ENCODE data around the gene SNX27. TPM values are rescaled to one million over a fixed set of nuclear protein-coding genes. Genes with fewer than 3 reads are reported as not detected.

Gene SNX27
- total RNA-seq (24.5 and 24.9 TPM in 2 replicates), polyA plus RNA-seq (7.7 and 8.1 TPM in 2 replicates), polyA minus RNA-seq (27.5 and 29.0 TPM in 2 replicates), Bru-seq, nascent RNA (percentile 70 among the genes with signal in this experiment), BruChase-seq, experiment 1, labeled RNA remaining after a 6-hour chase (percentile 86 among the genes with signal in this experiment), BruChase-seq, experiment 2, labeled RNA remaining after a 2-hour chase (percentile 78 among the genes with signal in this experiment)
- 8.5 and 9.0 TPM in 2 replicates for polyA plus RNA-seq (2011; cell fraction: cytosol; rRNA removed)
- polyA plus RNA-seq (2011; cell fraction: nucleus; rRNA removed) = 14.8 and 16.1 TPM in 2 replicates
- polyA plus RNA-seq (2012) = 4.8 and 5.3 TPM in 2 replicates
- polyA minus RNA-seq (2011; cell fraction: cytosol; rRNA and poly(A)+ RNA removed) = 19.0 TPM
- polyA minus RNA-seq (2011; cell fraction: nucleus; rRNA and poly(A)+ RNA removed) = 18.8 and 24.0 TPM in 2 replicates
- long read RNA-seq, full-length matches to known transcripts = 7 of 15 reads
- long read RNA-seq, partial matches to known transcripts = 0 of 15 reads
- long read RNA-seq, other reads (novel, unspliced or antisense) = 8 of 15 reads

GRCh38 chr1:151611832-151612500 is at the start of gene SNX27:
SNX27 (plus strand) TSS chr1:151612050; CDS start chr1:151612202, 152 bp downstream.
- intact Hi-C loops (cut with micrococcal nuclease) (loop anchor here (2.0 to 5.0 kb wide), 3 partner anchors 69 to 155 kb away; partner anchors contain the start of genes POGZ and TUFT1), dilution Hi-C loops (cut with MboI; ENCODE audit: extremely low pct_ligation_motif_present, low sequenced_read_pairs) (no loop called here)

DNA sequence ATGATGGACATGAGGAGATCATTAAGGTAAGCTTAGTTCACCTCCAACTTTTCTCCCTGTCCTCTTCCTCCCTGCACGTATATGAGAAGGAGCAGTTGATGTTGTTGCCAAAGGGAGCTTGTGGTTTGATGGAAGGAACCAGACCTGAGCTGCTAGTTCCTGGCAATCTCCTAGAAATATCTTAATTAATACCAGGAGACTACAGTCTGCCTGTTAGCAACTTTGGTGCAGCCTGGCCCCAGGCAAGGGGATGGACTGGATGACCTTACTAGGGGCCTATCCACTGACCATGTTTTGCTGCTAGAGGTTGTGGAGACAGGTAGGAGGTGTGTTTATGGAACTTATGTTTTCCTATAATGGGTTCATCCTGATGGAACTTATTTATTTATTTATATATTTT is 49.2 kb upstream of the SNX27 start:
- no peaks in the 10 kb centered on the region for H3K27me3 ChIP-seq (ENCODE audit: control insufficient read depth in 2 of 2, insufficient read depth in 2 of 2, low read length in 2 of 2)
- FAIRE-seq (no peak), DNase-seq (ENCODE audit: low read depth, low spot score) (no peak)
- no peaks in the 10 kb centered on the region for H3K4me1 ChIP-seq (ENCODE audit: control insufficient read depth, extremely low read depth, insufficient read depth, low read length)
- intact Hi-C loops (cut with micrococcal nuclease) (no loop called here), dilution Hi-C loops (cut with MboI; ENCODE audit: extremely low pct_ligation_motif_present, low sequenced_read_pairs) (no loop called here)
- no TSS peak for BruUV-seq (replicated peaks)
- no peaks in the 10 kb centered on the region for H4K20me1 ChIP-seq (replicated peaks; ENCODE audit: control insufficient read depth, extremely low read depth, insufficient read depth, low read length)
- no peak overlapping the region for H3K27ac ChIP-seq (ENCODE audit: insufficient read depth, low read depth, low read length)
- POLR2A ChIA-PET = no interaction called here
- TF ChIP-seq EZH2 (IDR thresholded peaks at IDR 0.05; ENCODE audit: borderline replicate concordance, low read depth, low read length, severe bottlenecking) = no peak
- no peak for TF ChIP-seq FOS (IDR thresholded peaks at IDR 0.05; ENCODE audit: borderline replicate concordance, insufficient read depth, low read length)
- TF ChIP-seq JUN (IDR thresholded peaks at IDR 0.05; ENCODE audit: borderline replicate concordance, insufficient read depth, insufficient read length, low read depth) = no peak
- no peak for TF ChIP-seq POLR2A (IDR thresholded peaks at IDR 0.05; ENCODE audit: low read depth, low read length)
- no peak for TF ChIP-seq GATA2 (IDR thresholded peaks at IDR 0.05; ENCODE audit: insufficient read depth, insufficient read length, low read depth, low read length)
- no peak for TF ChIP-seq MYC (IDR thresholded peaks at IDR 0.05; ENCODE audit: low read depth, low read length)
- no peak overlapping the region for H3K9ac ChIP-seq (replicated peaks; ENCODE audit: extremely low read depth, insufficient read depth, low read length)
- no peak overlapping the region for H2AFZ ChIP-seq (ENCODE audit: low read depth, low read length)
- no peaks in the 10 kb centered on the region for H3K9me1 ChIP-seq (replicated peaks; ENCODE audit: control insufficient read depth, extremely low read depth, insufficient read depth, low read length)
- H3K79me2 ChIP-seq (ENCODE audit: control insufficient read depth, insufficient read depth, low read length) = no peaks in the 10 kb centered on the region
- CTCF ChIA-PET = interaction anchor here (0.8 kb wide), 1 partner anchor 172 kb away, joined by 3 read pairs; no protein-coding TSS in a partner anchor
- H3K4me3 ChIP-seq (replicated peaks in 1 of 3; ENCODE audit: insufficient read depth in 1 of 3, low read depth in 1 of 3, low read length in 3 of 3) = no peak overlapping the region
- no peak overlapping the region for H3K4me2 ChIP-seq (ENCODE audit: insufficient read depth, low read length)
- no peaks in the 10 kb centered on the region for H3K9me3 ChIP-seq (replicated peaks; ENCODE audit: control insufficient read depth, insufficient read depth, low read length)
- H3K36me3 ChIP-seq (ENCODE audit: control insufficient read depth in 2 of 2, extremely low read depth in 1 of 2, insufficient read depth in 2 of 2, low read length in 2 of 2) = no peaks in the 10 kb centered on the region

More at GRCh38 chr1:151611832-151612500, at the start of gene SNX27:
- no peaks in the 10 kb centered on the region for H4K20me1 ChIP-seq (replicated peaks; ENCODE audit: control insufficient read depth, extremely low read depth, insufficient read depth, low read length)
- no peaks in the 10 kb centered on the region for H3K9me1 ChIP-seq (replicated peaks; ENCODE audit: control insufficient read depth, extremely low read depth, insufficient read depth, low read length)
- peak within 1 kb of the TSS; percentile 83 for H3K9ac ChIP-seq (replicated peaks; ENCODE audit: extremely low read depth, insufficient read depth, low read length)
- peak within 1 kb of the TSS; percentile 83 to 93 (median 84) for H3K4me3 ChIP-seq (replicated peaks in 1 of 3; ENCODE audit: insufficient read depth in 1 of 3, low read depth in 1 of 3, low read length in 3 of 3)
- H3K4me2 ChIP-seq (ENCODE audit: insufficient read depth, low read length) = peak within 1 kb of the TSS; percentile 83
- H3K36me3 ChIP-seq (ENCODE audit: control insufficient read depth in 2 of 2, extremely low read depth in 1 of 2, insufficient read depth in 2 of 2, low read length in 2 of 2) = no peaks in the 10 kb centered on the region
- H3K79me2 ChIP-seq (ENCODE audit: control insufficient read depth, insufficient read depth, low read length) = peaks cover 15% of the 10 kb centered on the region
- peak; percentile 95 for DNase-seq (ENCODE audit: low read depth, low spot score)
- ChIA-PET CTCF (interaction anchor here (0.7 to 1.5 kb wide), 4 partner anchors 9 to 122 kb away, joined by 3 to 5 read pairs (median 4); no protein-coding TSS in a partner anchor), POLR2A (no interaction called here)
- H2AFZ ChIP-seq (ENCODE audit: low read depth, low read length) = peak within 1 kb of the TSS; percentile 97
- H3K9me3 ChIP-seq (replicated peaks; ENCODE audit: control insufficient read depth, insufficient read depth, low read length) = no peaks in the 10 kb centered on the region
- H3K4me1 ChIP-seq (ENCODE audit: control insufficient read depth, extremely low read depth, insufficient read depth, low read length) = peaks cover 8% of the 10 kb centered on the region
- no TSS peak for BruUV-seq (replicated peaks)
- no peaks in the 10 kb centered on the region for H3K27me3 ChIP-seq (ENCODE audit: control insufficient read depth in 2 of 2, insufficient read depth in 2 of 2, low read length in 2 of 2)
- H3K27ac ChIP-seq (ENCODE audit: insufficient read depth, low read depth, low read length) = peak within 1 kb of the TSS; percentile 41
- TF ChIP-seq JUN (IDR thresholded peaks at IDR 0.05; ENCODE audit: borderline replicate concordance, insufficient read depth, insufficient read length, low read depth) (no peak), GATA2 (IDR thresholded peaks at IDR 0.05; ENCODE audit: insufficient read depth, insufficient read length, low read depth, low read length) (no peak), POLR2A (IDR thresholded peaks at IDR 0.05; ENCODE audit: low read depth, low read length) (peak; percentile 30), POLR2AphosphoS5 (IDR thresholded peaks at IDR 0.05; ENCODE audit: insufficient read depth, low read depth, low read length) (peak; percentile 66)
- peak; percentile 91 for FAIRE-seq

All from endothelial cell of umbilical vein (primary cell).